K562 (cell line): ENCODE data around the gene NPM1. TPM values are rescaled to one million over a fixed set of nuclear protein-coding genes. Genes with fewer than 3 reads are reported as not detected.

Experiments
- EP400 ChIP-seq: fragments of 450-650 bp; IDR thresholded peaks from 2 replicates; pipeline ENCODE4 v1.6.1; 2017; ENCODE audit warnings: antibody characterized with exemption, mild to moderate bottlenecking, moderate library complexity
- MBD1 ChIP-seq: fragments of 250-450 bp; sonication (Bioruptor Pico); IDR thresholded peaks from 2 replicates; pipeline ENCODE4 v1.8.0; 2022; ENCODE audit warnings: inconsistent platforms
- NCOA2 ChIP-seq, 2 experiments: fragments of 450-650 bp; IDR thresholded peaks; 2 replicates each; pipeline ENCODE4 v1.6.1; 2018; ENCODE audit warnings: mild to moderate bottlenecking in 2 of 2, moderate library complexity in 1 of 2; ENCODE audit not compliant: partially characterized antibody in 2 of 2
- NFATC3 ChIP-seq: fragments of 450-650 bp; IDR thresholded peaks from 2 replicates; pipeline ENCODE4 v1.6.1; 2017; ENCODE audit warnings: mild to moderate bottlenecking
- NR2C1 ChIP-seq, 2 experiments: fragments of 450-650 bp; IDR thresholded peaks; 2 replicates each; pipeline ENCODE4 v1.6.1; 2017; ENCODE audit warnings: mild to moderate bottlenecking in 2 of 2, antibody characterized with exemption in 1 of 2, inconsistent platforms in 1 of 2, missing compliant biosample characterization in 1 of 2, missing genetic modification characterization in 1 of 2
- NR2C2 ChIP-seq, 2 experiments: fragments of 200-800 bp in 1 of 2; sonication (Bioruptor generic) in 1 of 2; sonication (generic) in 1 of 2; formaldehyde crosslinking in 1 of 2; IDR thresholded peaks; 2 replicates each; pipeline versions ENCODE4 v1.6.1 to v1.8.0; 2016 to 2022; ENCODE audit warnings: mild to moderate bottlenecking in 1 of 2, missing compliant biosample characterization in 1 of 2, missing genetic modification characterization in 1 of 2, missing genetic modification reagents in 1 of 2
- SIN3A ChIP-seq, 2 experiments: fragments of 150-350 bp in 1 of 2; IDR thresholded peaks; 2 replicates each; pipeline ENCODE4 v1.6.1; 2011 to 2016; ENCODE audit warnings: borderline replicate concordance in 2 of 2, low read depth in 2 of 2, low read length in 2 of 2, mild to moderate bottlenecking in 2 of 2, moderate library complexity in 2 of 2; ENCODE audit not compliant: control insufficient read depth in 1 of 2
- SMARCE1 ChIP-seq: fragments of 450-650 bp; IDR thresholded peaks from 2 replicates; pipeline ENCODE4 v1.7.1; 2016; ENCODE audit warnings: mild to moderate bottlenecking
- SUPT5H ChIP-seq: fragments of 450-650 bp; IDR thresholded peaks from 2 replicates; pipeline ENCODE4 v1.6.1; 2016
- TBP ChIP-seq: optimal IDR thresholded peaks from 2 replicates; pipeline ENCODE3; 2011; ENCODE audit warnings: low read depth, low read length, improper control_type of control experiment
- TSC22D4 ChIP-seq: fragments of 450-650 bp; IDR thresholded peaks from 2 replicates; pipeline ENCODE4 v1.6.1; 2016; ENCODE audit warnings: missing genetic modification characterization, missing biosample characterization, control low read depth
- ZBTB8A ChIP-seq: fragments of 450-650 bp; IDR thresholded peaks from 2 replicates; pipeline ENCODE4 v1.6.1; 2018; ENCODE audit warnings: mild to moderate bottlenecking, moderate library complexity; ENCODE audit not compliant: partially characterized antibody
- ZFP36 ChIP-seq: fragments of 150-350 bp; IDR thresholded peaks from 2 replicates; pipeline ENCODE4 v1.6.1; 2018; ENCODE audit warnings: low read length, low read depth; ENCODE audit not compliant: partially characterized antibody
- ZNF324 ChIP-seq: fragments of 250-450 bp; sonication (Bioruptor Pico); IDR thresholded peaks from 2 replicates; pipeline ENCODE4 v1.4.0; 2020; ENCODE audit warnings: mild to moderate bottlenecking
- ZNF695 ChIP-seq: fragments of 450-650 bp; formaldehyde crosslinking; IDR thresholded peaks from 2 replicates; pipeline ENCODE4 v1.4.0; 2020; ENCODE audit warnings: mild to moderate bottlenecking, moderate library complexity
- polyA plus RNA-seq, 8 experiments: library from polyadenylated mRNA; depleted of rRNA in 4 of 8; stranded (reverse) in 5 of 8; unstranded in 3 of 8; fragments of >200 nt; fragmentation: Nextera tagmentation in 2 of 8; fragmentation: Illumina TruSeq in 1 of 8; extraction: Ambion mirVana in 2 of 8; extraction: Trizol in 1 of 8; gene quantifications; 2 replicates each; pipeline versions ENCODE4 v1.2.1 to v1.2.3, GENCODE V29; 2011 to 2014; ENCODE audit warnings: inconsistent platforms in 1 of 8, missing spikeins in 1 of 8
- total RNA-seq, 7 experiments: library from RNA; depleted of rRNA in 6 of 7; stranded (reverse); fragments of >200 nt in 6 of 7; fragmentation: Illumina TruSeq in 2 of 7; extraction: Trizol in 2 of 7; gene quantifications; 2 replicates each; pipeline versions ENCODE4 v1.2.1 to v1.2.3, GENCODE V29; 2011 to 2021; ENCODE audit warnings: low replicate concordance in 1 of 7
- TF ChIP-seq, protein P1 (sequence below), 2 experiments: fragments of 450-650 bp; IDR thresholded peaks; 2 replicates each; pipeline ENCODE4 v1.6.1; 2018; ENCODE audit warnings: mild to moderate bottlenecking in 2 of 2, low read depth in 1 of 2; ENCODE audit not compliant: partially characterized antibody in 2 of 2
- TF ChIP-seq, protein P2 (sequence below): fragments of 450-650 bp; formaldehyde crosslinking; IDR thresholded peaks from 2 replicates; pipeline ENCODE4 v1.4.0; 2020; ENCODE audit warnings: mild to moderate bottlenecking, moderate library complexity
- TF ChIP-seq, protein P3 (sequence below), 3 experiments: IDR thresholded peaks in 2 of 3; conservative IDR thresholded peaks in 1 of 3; 2 replicates each; pipeline ENCODE4 v1.5.1; 2011 to 2012; ENCODE audit warnings: low read length in 3 of 3, mild to moderate bottlenecking in 3 of 3, control low read depth in 2 of 3, improper control_type of control experiment in 1 of 3, inconsistent platforms in 1 of 3, low read depth in 1 of 3, mixed read lengths in 1 of 3, moderate library complexity in 1 of 3; ENCODE audit not compliant: insufficient read depth in 2 of 3

NPM1 gene
- total and polyA plus RNA-seq, 9 of the 15 experiments (the other 6 are each of a cell fraction or from before 2014, with no cell fraction given) = 2,438 to 6,909 (median 5,639) TPM

DNA sequence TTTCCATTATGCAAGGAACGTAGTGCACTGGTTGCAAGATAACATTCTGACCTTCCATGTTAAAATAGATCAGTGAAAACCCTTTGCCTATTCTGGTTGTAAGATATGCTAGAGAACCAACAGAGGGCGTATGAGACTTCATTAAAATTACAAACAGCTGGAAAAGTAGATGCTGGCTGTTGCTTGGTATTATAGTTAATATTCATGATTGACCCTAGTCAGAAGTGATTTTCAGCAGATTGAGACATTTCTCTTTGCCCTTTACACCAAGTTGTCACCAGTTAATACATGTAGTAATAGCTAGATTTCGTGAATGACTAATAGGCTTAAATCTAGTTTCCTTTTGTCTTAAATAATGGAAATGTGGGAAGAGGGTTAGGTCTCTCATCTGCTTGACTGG, 18.0 kb downstream of the NPM1 start (continued):
- TF ChIP-seq, protein P1, sequence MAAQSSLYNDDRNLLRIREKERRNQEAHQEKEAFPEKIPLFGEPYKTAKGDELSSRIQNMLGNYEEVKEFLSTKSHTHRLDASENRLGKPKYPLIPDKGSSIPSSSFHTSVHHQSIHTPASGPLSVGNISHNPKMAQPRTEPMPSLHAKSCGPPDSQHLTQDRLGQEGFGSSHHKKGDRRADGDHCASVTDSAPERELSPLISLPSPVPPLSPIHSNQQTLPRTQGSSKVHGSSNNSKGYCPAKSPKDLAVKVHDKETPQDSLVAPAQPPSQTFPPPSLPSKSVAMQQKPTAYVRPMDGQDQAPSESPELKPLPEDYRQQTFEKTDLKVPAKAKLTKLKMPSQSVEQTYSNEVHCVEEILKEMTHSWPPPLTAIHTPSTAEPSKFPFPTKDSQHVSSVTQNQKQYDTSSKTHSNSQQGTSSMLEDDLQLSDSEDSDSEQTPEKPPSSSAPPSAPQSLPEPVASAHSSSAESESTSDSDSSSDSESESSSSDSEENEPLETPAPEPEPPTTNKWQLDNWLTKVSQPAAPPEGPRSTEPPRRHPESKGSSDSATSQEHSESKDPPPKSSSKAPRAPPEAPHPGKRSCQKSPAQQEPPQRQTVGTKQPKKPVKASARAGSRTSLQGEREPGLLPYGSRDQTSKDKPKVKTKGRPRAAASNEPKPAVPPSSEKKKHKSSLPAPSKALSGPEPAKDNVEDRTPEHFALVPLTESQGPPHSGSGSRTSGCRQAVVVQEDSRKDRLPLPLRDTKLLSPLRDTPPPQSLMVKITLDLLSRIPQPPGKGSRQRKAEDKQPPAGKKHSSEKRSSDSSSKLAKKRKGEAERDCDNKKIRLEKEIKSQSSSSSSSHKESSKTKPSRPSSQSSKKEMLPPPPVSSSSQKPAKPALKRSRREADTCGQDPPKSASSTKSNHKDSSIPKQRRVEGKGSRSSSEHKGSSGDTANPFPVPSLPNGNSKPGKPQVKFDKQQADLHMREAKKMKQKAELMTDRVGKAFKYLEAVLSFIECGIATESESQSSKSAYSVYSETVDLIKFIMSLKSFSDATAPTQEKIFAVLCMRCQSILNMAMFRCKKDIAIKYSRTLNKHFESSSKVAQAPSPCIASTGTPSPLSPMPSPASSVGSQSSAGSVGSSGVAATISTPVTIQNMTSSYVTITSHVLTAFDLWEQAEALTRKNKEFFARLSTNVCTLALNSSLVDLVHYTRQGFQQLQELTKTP (IDR thresholded peaks at IDR 0.05; ENCODE audit: low read depth in 1 of 2, partially characterized antibody in 2 of 2) = no peak
- TF ChIP-seq NFATC3 (0 out of 2 replicates have a peak, but pooled peaks have one; percentile 29), TSC22D4 (no peak), MBD1 (no peak), NR2C2 (CRISPR knock-in tag; IDR thresholded peaks at IDR 0.05) (no peak), NR2C2 (tag; IDR thresholded peaks at IDR 0.05) (no peak), NCOA2 (IDR thresholded peaks at IDR 0.05; ENCODE audit: partially characterized antibody in 2 of 2) (no peak), NR2C1 (IDR thresholded peaks at IDR 0.05) (no peak), NR2C1 (tag; IDR thresholded peaks at IDR 0.05) (no peak), EP400 (no peak), ZNF695 (CRISPR knock-in tag) (no peak), ZBTB8A (no peak), ZFP36 (no peak), SUPT5H (no peak), TBP (no peak), SIN3A (IDR thresholded peaks at IDR 0.05; ENCODE audit: borderline replicate concordance in 2 of 2, control insufficient read depth in 1 of 2, low read depth in 2 of 2, low read length in 2 of 2) (no peak), SMARCE1 (no peak), ZNF324 (CRISPR knock-in tag) (no peak)
- TF ChIP-seq, protein P2, sequence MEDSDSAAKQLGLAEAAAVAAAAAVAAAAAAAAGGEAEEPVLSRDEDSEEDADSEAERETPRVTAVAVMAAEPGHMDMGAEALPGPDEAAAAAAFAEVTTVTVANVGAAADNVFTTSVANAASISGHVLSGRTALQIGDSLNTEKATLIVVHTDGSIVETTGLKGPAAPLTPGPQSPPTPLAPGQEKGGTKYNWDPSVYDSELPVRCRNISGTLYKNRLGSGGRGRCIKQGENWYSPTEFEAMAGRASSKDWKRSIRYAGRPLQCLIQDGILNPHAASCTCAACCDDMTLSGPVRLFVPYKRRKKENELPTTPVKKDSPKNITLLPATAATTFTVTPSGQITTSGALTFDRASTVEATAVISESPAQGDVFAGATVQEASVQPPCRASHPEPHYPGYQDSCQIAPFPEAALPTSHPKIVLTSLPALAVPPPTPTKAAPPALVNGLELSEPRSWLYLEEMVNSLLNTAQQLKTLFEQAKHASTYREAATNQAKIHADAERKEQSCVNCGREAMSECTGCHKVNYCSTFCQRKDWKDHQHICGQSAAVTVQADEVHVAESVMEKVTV (CRISPR knock-in tag) = no peak
- TF ChIP-seq, protein P3, sequence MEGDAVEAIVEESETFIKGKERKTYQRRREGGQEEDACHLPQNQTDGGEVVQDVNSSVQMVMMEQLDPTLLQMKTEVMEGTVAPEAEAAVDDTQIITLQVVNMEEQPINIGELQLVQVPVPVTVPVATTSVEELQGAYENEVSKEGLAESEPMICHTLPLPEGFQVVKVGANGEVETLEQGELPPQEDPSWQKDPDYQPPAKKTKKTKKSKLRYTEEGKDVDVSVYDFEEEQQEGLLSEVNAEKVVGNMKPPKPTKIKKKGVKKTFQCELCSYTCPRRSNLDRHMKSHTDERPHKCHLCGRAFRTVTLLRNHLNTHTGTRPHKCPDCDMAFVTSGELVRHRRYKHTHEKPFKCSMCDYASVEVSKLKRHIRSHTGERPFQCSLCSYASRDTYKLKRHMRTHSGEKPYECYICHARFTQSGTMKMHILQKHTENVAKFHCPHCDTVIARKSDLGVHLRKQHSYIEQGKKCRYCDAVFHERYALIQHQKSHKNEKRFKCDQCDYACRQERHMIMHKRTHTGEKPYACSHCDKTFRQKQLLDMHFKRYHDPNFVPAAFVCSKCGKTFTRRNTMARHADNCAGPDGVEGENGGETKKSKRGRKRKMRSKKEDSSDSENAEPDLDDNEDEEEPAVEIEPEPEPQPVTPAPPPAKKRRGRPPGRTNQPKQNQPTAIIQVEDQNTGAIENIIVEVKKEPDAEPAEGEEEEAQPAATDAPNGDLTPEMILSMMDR (IDR thresholded peaks at IDR 0.05 in 2 of 3, conservative IDR thresholded peaks at IDR 0.05 in 1 of 3; ENCODE audit: insufficient read depth in 2 of 3, low read depth in 1 of 3, low read length in 3 of 3) = peak in 2 of 3 experiments; percentile 41 to 45; a peak in 3 of 6 replicates
